ENCODE data around the gene BPIFA1. TPM values are rescaled to one million over a fixed set of nuclear protein-coding genes. Genes with fewer than 3 reads are reported as not detected.

Gene BPIFA1
- polyA plus RNA-seq, 3 donors, result not detected

DNA sequence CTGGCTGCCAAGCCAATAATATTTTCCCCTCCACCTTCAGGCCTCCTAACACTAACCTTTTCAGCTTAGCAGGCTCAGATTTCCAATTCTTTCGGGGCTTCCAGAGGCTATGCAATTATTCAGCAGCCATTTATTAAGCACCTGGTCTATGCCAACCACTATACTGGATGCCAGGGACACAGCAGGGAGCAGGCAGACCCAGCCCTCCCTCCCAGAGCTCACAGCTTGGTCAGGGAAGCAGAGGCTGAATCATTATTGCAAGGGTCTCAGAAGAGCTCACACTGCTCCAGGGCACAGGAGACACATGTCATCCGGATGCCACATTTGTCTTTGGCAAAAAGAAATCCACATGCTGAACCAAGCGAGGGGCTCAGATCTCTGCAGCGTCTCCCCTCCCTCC lies 48.5 kb downstream of the BPIFA1 start:
- Histone ChIP-seq H3K27ac (ENCODE audit: low read depth in 1 of 2, low read length in 2 of 2) (no peak overlapping the region), H3K79me2 (ENCODE audit: insufficient read depth, low read length) (no peaks in the 10 kb centered on the region), H3K4me2 (replicated peaks; ENCODE audit: extremely low read depth, low read length, poor library complexity, severe bottlenecking) (no peak overlapping the region), H3K4me3 (replicated peaks in 1 of 3; ENCODE audit: low read depth in 2 of 3, low read length in 3 of 3) (no peak overlapping the region), H3K4me1 (ENCODE audit: control insufficient read depth in 1 of 2, insufficient read depth in 2 of 2, low read length in 2 of 2) (no peaks in the 10 kb centered on the region), H3K36me3 (replicated peaks in 1 of 2; ENCODE audit: control insufficient read depth in 1 of 2, insufficient read depth in 2 of 2, low read length in 2 of 2) (no peaks in the 10 kb centered on the region), H4K20me1 (ENCODE audit: insufficient read depth, low read length) (no peaks in the 10 kb centered on the region), H3K27me3 (ENCODE audit: control insufficient read depth in 2 of 2, insufficient read depth in 2 of 2, low read length in 2 of 2) (no peaks in the 10 kb centered on the region), H3K9me3 (replicated peaks in 1 of 2; ENCODE audit: control insufficient read depth in 1 of 2, insufficient read depth in 1 of 2, low read length in 2 of 2) (no peaks in the 10 kb centered on the region), H3K9ac (ENCODE audit: insufficient read depth, low read length, poor library complexity, severe bottlenecking) (no peak overlapping the region), H2AFZ (ENCODE audit: insufficient read depth, low read depth, low read length, poor library complexity, severe bottlenecking) (no peak overlapping the region)
- H3K36me3 Mint-ChIP-seq, result no peaks in the 10 kb centered on the region
- H3K27me3 Mint-ChIP-seq (ENCODE audit: low read depth in 3 of 3), result peaks cover 1 to 10% (median 7%) of the 10 kb centered on the region in 3 donors
- WGBS (ENCODE audit: insufficient coverage), result 93% methylated on average over 2 of the region's 4 CpGs
- TF ChIP-seq, protein P1, sequence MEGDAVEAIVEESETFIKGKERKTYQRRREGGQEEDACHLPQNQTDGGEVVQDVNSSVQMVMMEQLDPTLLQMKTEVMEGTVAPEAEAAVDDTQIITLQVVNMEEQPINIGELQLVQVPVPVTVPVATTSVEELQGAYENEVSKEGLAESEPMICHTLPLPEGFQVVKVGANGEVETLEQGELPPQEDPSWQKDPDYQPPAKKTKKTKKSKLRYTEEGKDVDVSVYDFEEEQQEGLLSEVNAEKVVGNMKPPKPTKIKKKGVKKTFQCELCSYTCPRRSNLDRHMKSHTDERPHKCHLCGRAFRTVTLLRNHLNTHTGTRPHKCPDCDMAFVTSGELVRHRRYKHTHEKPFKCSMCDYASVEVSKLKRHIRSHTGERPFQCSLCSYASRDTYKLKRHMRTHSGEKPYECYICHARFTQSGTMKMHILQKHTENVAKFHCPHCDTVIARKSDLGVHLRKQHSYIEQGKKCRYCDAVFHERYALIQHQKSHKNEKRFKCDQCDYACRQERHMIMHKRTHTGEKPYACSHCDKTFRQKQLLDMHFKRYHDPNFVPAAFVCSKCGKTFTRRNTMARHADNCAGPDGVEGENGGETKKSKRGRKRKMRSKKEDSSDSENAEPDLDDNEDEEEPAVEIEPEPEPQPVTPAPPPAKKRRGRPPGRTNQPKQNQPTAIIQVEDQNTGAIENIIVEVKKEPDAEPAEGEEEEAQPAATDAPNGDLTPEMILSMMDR (IDR thresholded peaks at IDR 0.05), result no peak
- no peak overlapping the region for H3K4me3 Mint-ChIP-seq
- H3K27ac Mint-ChIP-seq, result peak overlapping the region in 1 of 7 donors; percentile 39
- no peaks in the 10 kb centered on the region for H3K9me3 Mint-ChIP-seq
- intact Hi-C loops (cut with micrococcal nuclease), result no loop called here
- H3K4me1 Mint-ChIP-seq, result no peaks in the 10 kb centered on the region
- no peak for DNase-seq

DNA sequence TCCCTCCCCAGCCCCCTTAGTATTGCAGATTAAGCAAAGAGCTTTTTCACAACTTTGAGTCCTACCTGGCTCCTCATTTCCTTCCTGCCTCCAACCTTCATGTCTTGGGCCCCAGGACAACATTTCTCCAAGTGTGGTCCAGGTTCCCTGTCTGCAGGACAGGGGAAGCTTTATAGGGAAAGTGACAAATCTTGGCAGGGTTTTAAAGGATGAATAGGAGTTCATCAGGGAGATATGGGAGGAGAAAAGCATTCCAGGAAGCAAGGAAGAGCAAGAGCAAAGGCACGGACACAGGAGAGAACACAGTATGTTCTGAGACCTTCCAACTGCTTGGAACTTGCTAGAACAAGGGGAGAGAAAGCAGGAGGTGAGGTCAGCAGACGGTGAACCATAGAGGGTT lies 49.1 kb downstream of the BPIFA1 start:
- Mint-ChIP-seq H3K4me3 (no peak overlapping the region), H3K4me1 (no peaks in the 10 kb centered on the region), H3K36me3 (no peaks in the 10 kb centered on the region), H3K27ac (no peak overlapping the region), H3K27me3 (ENCODE audit: low read depth in 3 of 3) (peaks cover 3 to 8% (median 7%) of the 10 kb centered on the region in 3 donors), H3K9me3 (no peaks in the 10 kb centered on the region)
- no peak for DNase-seq
- TF ChIP-seq, protein P1 (IDR thresholded peaks at IDR 0.05), result no peak
- Histone ChIP-seq H3K9me3 (replicated peaks in 1 of 2; ENCODE audit: control insufficient read depth in 1 of 2, insufficient read depth in 1 of 2, low read length in 2 of 2) (no peaks in the 10 kb centered on the region), H3K4me3 (replicated peaks in 1 of 3; ENCODE audit: low read depth in 2 of 3, low read length in 3 of 3) (no peak overlapping the region), H3K4me1 (ENCODE audit: control insufficient read depth in 1 of 2, insufficient read depth in 2 of 2, low read length in 2 of 2) (no peaks in the 10 kb centered on the region), H3K27ac (ENCODE audit: low read depth in 1 of 2, low read length in 2 of 2) (no peak overlapping the region), H4K20me1 (ENCODE audit: insufficient read depth, low read length) (no peaks in the 10 kb centered on the region), H2AFZ (ENCODE audit: insufficient read depth, low read depth, low read length, poor library complexity, severe bottlenecking) (no peak overlapping the region), H3K4me2 (replicated peaks; ENCODE audit: extremely low read depth, low read length, poor library complexity, severe bottlenecking) (no peak overlapping the region), H3K79me2 (ENCODE audit: insufficient read depth, low read length) (no peaks in the 10 kb centered on the region), H3K9ac (ENCODE audit: insufficient read depth, low read length, poor library complexity, severe bottlenecking) (no peak overlapping the region), H3K36me3 (replicated peaks in 1 of 2; ENCODE audit: control insufficient read depth in 1 of 2, insufficient read depth in 2 of 2, low read length in 2 of 2) (no peaks in the 10 kb centered on the region), H3K27me3 (ENCODE audit: control insufficient read depth in 2 of 2, insufficient read depth in 2 of 2, low read length in 2 of 2) (no peaks in the 10 kb centered on the region)
- WGBS (ENCODE audit: insufficient coverage), result 71% methylated on average over 2 of the region's 2 CpGs
- intact Hi-C loops (cut with micrococcal nuclease), result no loop called here

Data from CD14-positive monocyte (primary cell).